M059J (cell line): ENCODE results near the gene SEC23A. TPM values are rescaled to one million over a fixed set of nuclear protein-coding genes. Genes with fewer than 3 reads are reported as not detected.
"Not testable (repeated sequence)": the region's sequence is repeated elsewhere in the genome, so short reads cannot be mapped to it uniquely, and the experiment has no call there.

ENCODE experiments used
- DNase-seq: peaks from one replicate; pipeline ENCODE4 v3.0.0-alpha.2; 2012; ENCODE audit warnings: low read depth
- total RNA-seq: library from RNA; depleted of rRNA; stranded (reverse); fragments of >200 nt; shearing (Covaris generic); gene quantifications from 2 replicates; pipeline ENCODE4 v1.2.3, GENCODE V29; 2014; rRNA removed

Gene SEC23A
- 151 and 164 TPM in 2 replicates for total RNA-seq

- DNase-seq, result peak; percentile 89
Measured at GRCh38 chr14:39102969-39103957, at the start of gene SEC23A. Gene SEC23A, minus strand, starts transcription at chr14:39103235. Its CDS starts 7,117 bp downstream, at chr14:39096118.

GRCh38 chr14:39145266-39145966 lies 42.4 kb upstream of the SEC23A start:
- peak; percentile 4 for DNase-seq

GRCh38 chr14:39143226-39143625 lies 40.2 kb upstream of the SEC23A start:
- DNase-seq, result not testable (repeated sequence)

GRCh38 chr14:39141623-39142022 lies 38.6 kb upstream of the SEC23A start:
- DNase-seq, result not testable (repeated sequence)

- DNase-seq, result no peak
Measured at GRCh38 chr14:39140170-39140569, 37.1 kb upstream of the SEC23A start.

- no peak for DNase-seq
Measured at GRCh38 chr14:39138440-39138839, 35.4 kb upstream of the SEC23A start.

GRCh38 chr14:39137835-39138234 lies 34.8 kb upstream of the SEC23A start:
- not testable (repeated sequence) for DNase-seq

- no peak for DNase-seq
Measured at GRCh38 chr14:39122330-39123138, 19.5 kb upstream of the SEC23A start.

GRCh38 chr14:39114073-39114838 lies 11.2 kb upstream of the SEC23A start, which contains the start of gene GEMIN2:
Gene GEMIN2, plus strand, starts transcription at chr14:39114323. Its CDS starts 16 bp downstream, at chr14:39114339.
- DNase-seq, result peak; percentile 95

- DNase-seq, result no peak
Measured at GRCh38 chr14:39113685-39114072, 10.6 kb upstream of the SEC23A start.

- DNase-seq, result peak; percentile 15
Measured at GRCh38 chr14:39109893-39110715, 7.1 kb upstream of the SEC23A start.

- DNase-seq, result no peak
Measured at GRCh38 chr14:39108791-39109190, 5.8 kb upstream of the SEC23A start.

GRCh38 chr14:39107591-39107996 lies 4.6 kb upstream of the SEC23A start:
- peak; percentile 50 for DNase-seq

GRCh38 chr14:39104078-39104801 lies 1.2 kb upstream of the SEC23A start:
- not testable (repeated sequence) for DNase-seq

GRCh38 chr14:39102265-39102968 lies 618 bp downstream of the SEC23A start:
- DNase-seq, result peak; percentile 60

GRCh38 chr14:39099748-39100147 lies 3.3 kb downstream of the SEC23A start:
- no peak for DNase-seq

- DNase-seq, result not testable (repeated sequence)
Measured at GRCh38 chr14:39099215-39099614, 3.8 kb downstream of the SEC23A start.

GRCh38 chr14:39097159-39097558 lies 5.9 kb downstream of the SEC23A start:
- DNase-seq, result no peak

GRCh38 chr14:39094515-39094914 lies 8.5 kb downstream of the SEC23A start:
- no peak for DNase-seq
